Stimulated activated CD4-positive, alpha-beta T cell treated with anti-CD3 and anti-CD28 coated beads, Interleukin-4, amount 100 ng/mL, for 4 hours (primary cell): Measurements from ENCODE around the gene SOHLH1.

Source experiments
- DNase-seq, 2 experiments: peaks; one replicate each; pipeline ENCODE4 v3.0.0-alpha.2; 2020

SOHLH1 gene

GRCh38 chr9:135728436-135729110 lies 29.3 kb upstream of the SOHLH1 start:
- DNase-seq, result no peak

GRCh38 chr9:135727257-135727875 lies 28.1 kb upstream of the SOHLH1 start:
- DNase-seq, result no peak

DNA sequence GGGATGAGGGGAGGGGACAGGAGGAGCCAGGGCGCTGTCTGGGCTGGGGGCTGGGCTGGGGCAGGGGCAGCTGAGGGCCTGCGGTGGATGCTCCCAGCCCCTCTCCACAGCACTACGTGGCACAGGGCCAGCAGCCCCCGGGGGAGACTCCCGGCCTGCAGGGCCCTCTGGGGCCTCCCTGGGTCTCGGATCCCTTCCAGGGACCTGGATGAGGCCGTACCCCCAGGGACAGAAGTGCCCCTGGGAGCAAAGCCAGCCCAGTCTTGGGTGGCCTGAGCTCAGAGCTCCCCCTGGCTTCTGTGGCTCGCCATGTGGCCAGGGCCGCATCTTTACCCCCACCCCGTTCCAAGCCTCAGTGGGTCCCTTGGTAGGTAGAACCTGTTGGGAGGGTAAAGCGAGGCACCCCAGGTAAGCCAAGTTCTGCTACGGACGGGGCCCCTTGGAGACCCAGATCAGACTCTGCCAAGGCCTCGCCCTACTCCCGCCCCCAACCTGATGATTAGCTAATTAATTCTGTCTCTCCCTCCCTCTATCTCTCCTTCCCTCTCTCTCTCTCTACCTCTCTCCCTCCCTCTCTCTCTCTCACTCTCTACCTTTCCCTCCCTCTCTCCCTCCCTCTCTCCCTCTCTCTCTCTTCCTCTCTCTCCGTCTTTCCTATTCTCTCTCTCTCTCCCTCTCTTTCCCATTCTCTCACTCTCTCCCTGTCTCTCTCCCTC lies 27.0 kb upstream of the SOHLH1 start:
- no peak for DNase-seq

GRCh38 chr9:135724186-135724787 lies 25.0 kb upstream of the SOHLH1 start:
- no peak for DNase-seq

DNA sequence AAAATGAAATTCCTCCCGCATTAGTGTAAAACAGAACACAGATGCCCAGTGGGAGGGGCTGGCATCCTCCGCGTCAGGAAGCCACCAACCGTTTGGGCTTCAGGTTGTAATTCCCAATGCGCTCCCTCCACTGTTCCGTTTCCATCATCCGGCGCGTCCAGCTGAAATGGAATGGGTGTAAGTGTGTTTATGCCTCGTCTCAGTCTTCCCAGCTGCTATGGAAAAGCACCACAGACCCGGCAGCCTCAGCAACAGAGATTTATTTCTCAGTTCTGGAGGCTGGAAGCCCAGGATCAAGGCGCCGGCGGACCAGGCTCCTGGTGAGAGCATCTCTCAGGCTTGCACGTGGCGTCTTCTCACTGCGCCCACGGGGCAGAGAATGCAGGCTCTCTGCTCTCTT lies 23.1 kb upstream of the SOHLH1 start:
- DNase-seq, result no peak

DNA sequence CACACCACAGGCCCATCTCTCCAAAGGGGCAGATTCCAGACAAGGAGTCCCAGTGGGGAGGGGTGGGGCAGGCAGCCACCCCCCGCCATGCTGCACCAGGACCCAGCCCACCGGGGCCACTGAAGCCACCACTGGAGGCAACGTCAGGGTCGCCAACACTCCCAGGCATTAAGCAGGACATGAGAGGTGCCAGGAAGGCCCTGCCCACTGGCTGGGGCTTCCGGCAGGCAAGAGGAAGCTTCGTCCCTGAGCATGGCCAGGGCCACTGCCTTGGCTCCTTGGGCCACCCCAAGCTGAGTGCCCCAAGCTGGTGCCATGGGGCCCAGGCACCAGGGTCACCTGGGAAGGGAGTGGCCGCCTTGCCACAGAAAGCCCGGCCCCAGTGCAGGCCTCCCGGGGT lies 20.2 kb upstream of the SOHLH1 start:
- DNase-seq, result no peak

GRCh38 chr9:135718616-135719015 lies 19.3 kb upstream of the SOHLH1 start:
- DNase-seq, result no peak

DNA sequence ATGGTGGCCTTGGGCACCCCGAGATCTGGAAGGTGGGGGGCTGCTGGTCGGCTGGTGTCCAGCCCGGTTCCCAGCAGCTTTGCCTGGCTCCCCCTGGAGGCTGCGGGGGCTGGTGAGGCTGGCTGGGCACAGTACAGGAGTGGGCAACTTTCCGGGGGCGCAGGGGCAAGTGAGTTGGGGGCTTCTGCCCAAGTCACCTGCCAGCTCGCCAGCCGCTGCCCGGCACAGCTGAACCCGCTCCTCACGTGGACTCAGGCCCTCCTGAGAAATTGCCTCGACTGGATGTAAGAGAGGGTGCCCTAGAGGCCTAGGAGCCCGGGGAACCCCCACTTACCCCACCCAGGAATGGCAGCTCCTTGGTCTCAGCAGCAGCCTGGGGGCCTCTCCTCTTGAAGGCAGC lies 18.1 kb upstream of the SOHLH1 start:
- no peak for DNase-seq

DNA sequence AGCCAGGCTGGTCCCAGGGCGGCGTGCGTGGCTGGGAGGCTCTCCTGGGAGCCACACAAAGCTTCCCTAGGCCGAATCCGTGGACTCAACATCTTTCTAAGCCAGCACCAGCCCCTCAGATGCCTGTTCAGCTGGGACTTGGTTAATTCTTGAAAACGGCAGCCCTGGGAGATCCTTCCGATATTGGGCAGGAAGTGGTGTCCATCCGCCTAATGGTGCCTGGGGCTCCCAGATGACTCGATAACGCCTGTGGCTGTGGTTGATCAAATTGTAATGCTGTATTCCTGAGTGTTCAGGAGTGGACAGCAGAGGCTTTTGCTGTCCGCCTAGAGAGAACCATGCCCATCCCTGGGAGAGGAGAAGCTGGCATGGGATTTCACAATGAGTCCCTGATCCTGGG lies 16.8 kb upstream of the SOHLH1 start:
- DNase-seq, result no peak

DNA sequence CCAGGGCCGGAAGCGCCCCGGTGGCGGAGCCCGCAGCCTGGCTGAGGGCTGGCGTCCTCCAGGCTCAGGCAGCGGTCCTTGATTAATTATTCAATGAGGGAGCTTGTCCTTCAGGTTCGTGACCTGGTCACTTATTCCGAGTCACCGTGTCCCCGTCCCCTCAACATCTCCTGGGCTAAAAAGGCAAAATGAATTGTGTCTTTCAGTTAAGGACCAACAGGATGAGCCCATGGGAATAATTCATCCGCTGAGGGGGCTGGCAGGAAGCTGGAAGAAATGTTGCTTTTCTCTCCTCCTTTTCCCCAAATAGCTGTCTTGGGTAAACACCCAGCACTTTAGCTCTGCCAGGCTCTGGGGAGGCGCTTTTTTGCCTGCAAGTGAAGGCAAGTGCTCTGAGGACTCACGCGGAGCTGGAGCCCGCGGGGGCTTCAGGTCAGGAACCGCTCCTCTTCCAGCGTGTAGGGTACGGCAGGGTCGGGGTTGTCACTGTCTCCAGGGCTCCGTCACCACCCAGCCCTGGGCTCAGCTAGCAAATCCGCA lies 15.8 kb upstream of the SOHLH1 start:
- no peak for DNase-seq

- DNase-seq, result no peak
Measured at GRCh38 chr9:135714242-135715055, 15.2 kb upstream of the SOHLH1 start.

DNA sequence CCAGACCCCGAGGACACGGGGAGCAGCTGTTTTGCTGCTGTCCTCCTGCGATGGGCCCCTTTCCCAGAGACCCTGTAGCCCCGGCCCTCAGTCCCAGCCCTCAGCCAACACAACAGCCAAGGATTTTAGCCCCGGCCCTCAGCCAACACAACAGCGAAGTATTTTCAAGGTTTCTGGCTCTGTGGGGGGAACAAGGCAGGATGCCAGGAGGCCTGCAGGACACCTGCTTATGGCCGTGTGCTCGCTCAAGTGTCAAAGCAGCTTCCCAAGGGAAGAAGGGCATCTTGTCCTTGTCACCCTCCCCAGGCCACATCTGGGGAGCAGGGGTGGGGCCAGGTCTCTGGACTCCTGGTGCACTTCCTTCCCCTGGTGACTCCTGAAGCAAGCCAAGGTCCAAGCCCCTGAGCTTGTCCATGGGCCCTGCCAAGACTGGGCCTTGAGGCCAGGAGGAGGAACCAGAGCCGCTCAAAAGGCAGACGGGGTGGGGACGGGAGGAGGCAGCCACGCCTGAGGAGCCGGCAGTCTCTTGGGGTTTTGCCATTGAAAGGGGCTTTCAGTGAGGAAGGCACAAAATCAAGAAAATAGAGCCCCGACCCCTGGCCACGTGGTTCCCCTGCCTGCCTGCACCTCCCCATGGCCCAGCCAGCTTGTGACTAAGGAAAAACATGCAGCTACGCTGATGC lies 13.5 kb upstream of the SOHLH1 start:
- DNase-seq, result no peak

GRCh38 chr9:135711881-135712280 lies 12.6 kb upstream of the SOHLH1 start:
- no peak for DNase-seq

GRCh38 chr9:135711391-135711790 lies 12.1 kb upstream of the SOHLH1 start:
- no peak for DNase-seq

- DNase-seq, result no peak
Measured at GRCh38 chr9:135708164-135708563, 8.9 kb upstream of the SOHLH1 start.

GRCh38 chr9:135707252-135708138 lies 8.2 kb upstream of the SOHLH1 start:
- DNase-seq, result no peak

- no peak for DNase-seq
Measured at GRCh38 chr9:135706288-135706687, 7.0 kb upstream of the SOHLH1 start.

- DNase-seq, result no peak
Measured at GRCh38 chr9:135705376-135705775, 6.1 kb upstream of the SOHLH1 start.

DNA sequence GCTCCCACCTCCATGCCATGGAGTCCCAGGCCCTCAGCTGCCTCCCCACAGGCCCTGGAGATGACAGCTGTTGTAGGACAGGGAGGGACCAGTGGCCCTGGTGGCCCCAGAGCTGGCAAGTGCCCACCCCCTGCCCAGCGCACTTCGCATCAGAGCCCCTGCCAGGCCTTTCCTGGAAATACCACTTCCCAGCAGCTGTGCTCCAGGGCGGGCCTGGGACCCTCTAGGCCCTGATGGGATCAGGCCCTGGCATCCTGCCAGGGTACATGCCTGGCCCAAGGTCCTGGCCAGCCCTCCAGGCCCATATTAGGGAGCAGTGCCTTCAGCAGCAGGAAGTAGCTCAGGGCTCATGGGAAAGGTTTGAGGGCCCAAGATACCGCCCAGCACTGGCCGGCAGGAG lies 5.2 kb upstream of the SOHLH1 start:
- no peak for DNase-seq

- DNase-seq, result no peak
Measured at GRCh38 chr9:135703726-135704125, 4.4 kb upstream of the SOHLH1 start.
